ENCODE results near the gene CPA2.

GRCh38 chr7:130227883-130228575 is 38.6 kb upstream of the CPA2 start:
- TF ChIP-seq GABPB1 (CRISPR knock-in tag; IDR thresholded peaks at IDR 0.05) (no peak), MAX (CRISPR knock-in tag; IDR thresholded peaks at IDR 0.05) (no peak), CBFB (CRISPR knock-in tag; IDR thresholded peaks at IDR 0.05; ENCODE audit: low read depth) (no peak), SMAD3 (CRISPR knock-in tag; IDR thresholded peaks at IDR 0.05; ENCODE audit: borderline replicate concordance) (no peak)
